ENCODE measurements around the gene IFFO2. TPM values are rescaled to one million over a fixed set of nuclear protein-coding genes. Genes with fewer than 3 reads are reported as not detected.

Gene IFFO2
- polyA plus RNA-seq, 3 donors from 2014 or later: 1.9 to 3.9 (median 3.2) TPM

DNA sequence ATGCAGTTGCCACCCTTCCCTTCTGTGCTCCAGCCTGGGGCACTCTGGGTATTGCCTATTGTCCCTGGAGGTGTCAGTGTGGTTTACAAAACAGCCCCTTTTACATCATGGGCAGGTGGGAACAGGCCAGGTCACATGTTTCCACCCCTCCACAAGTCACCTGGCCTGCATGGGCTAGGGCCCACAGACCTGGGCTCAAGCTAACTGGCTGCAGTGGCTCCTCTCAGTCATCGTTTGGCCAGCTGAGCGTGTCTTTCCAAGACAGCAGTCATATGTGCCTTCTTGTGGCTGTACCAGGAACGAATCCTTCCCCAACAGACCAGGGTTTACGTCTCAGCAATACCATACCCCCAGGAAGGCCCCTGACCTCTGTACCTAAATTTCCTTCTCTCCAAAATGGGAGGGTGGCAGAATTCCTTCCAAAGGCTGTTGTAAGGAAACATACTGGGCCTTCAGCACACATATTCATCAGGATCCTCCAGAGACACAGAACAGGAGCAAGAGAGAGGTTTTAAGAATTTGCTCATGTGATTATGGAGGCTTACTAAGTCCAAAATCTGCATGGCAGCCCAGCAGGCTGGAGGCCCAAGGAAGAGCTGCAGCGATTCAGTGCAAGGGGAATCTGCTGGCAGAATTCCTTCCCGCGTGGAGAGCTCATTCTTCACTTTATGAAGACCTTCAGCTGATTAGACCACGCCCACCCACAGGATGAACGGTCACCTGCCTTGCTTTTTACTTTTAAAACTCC lies 86.5 kb downstream of the IFFO2 start:
- H3K4me3 Mint-ChIP-seq: no peak overlapping the region
- DNase-seq: no peak
- H3K27me3 Mint-ChIP-seq (ENCODE audit: low read depth in 3 of 3): peaks cover 1 to 2% (median 2%) of the 10 kb centered on the region in 3 donors
- H3K36me3 Mint-ChIP-seq: no peaks in the 10 kb centered on the region
- peak overlapping the region in 1 of 6 donors; percentile 36 for H3K27ac Mint-ChIP-seq
- H3K4me1 Mint-ChIP-seq: no peaks in the 10 kb centered on the region
- H3K9me3 Mint-ChIP-seq: no peaks in the 10 kb centered on the region

- H3K27ac Mint-ChIP-seq: no peak overlapping the region
- no peaks in the 10 kb centered on the region for H3K36me3 Mint-ChIP-seq
- no peak overlapping the region for H3K4me3 Mint-ChIP-seq
- no peak for DNase-seq
- no peaks in the 10 kb centered on the region for H3K9me3 Mint-ChIP-seq
- no peaks in the 10 kb centered on the region for H3K4me1 Mint-ChIP-seq
- H3K27me3 Mint-ChIP-seq (ENCODE audit: low read depth in 3 of 3): peaks cover 2 to 4% (median 3%) of the 10 kb centered on the region in 3 donors
These were observed 87.6 kb downstream of the IFFO2 start for GRCh38 chr1:18868801-18869424.

GRCh38 chr1:18868354-18868753 lies 88.1 kb downstream of the IFFO2 start:
- Mint-ChIP-seq H3K27me3 (ENCODE audit: low read depth in 3 of 3) (peaks cover 2 to 4% (median 3%) of the 10 kb centered on the region in 3 donors), H3K36me3 (no peaks in the 10 kb centered on the region), H3K4me3 (no peak overlapping the region), H3K27ac (no peak overlapping the region), H3K9me3 (no peaks in the 10 kb centered on the region), H3K4me1 (no peaks in the 10 kb centered on the region)
- DNase-seq: no peak

DNA sequence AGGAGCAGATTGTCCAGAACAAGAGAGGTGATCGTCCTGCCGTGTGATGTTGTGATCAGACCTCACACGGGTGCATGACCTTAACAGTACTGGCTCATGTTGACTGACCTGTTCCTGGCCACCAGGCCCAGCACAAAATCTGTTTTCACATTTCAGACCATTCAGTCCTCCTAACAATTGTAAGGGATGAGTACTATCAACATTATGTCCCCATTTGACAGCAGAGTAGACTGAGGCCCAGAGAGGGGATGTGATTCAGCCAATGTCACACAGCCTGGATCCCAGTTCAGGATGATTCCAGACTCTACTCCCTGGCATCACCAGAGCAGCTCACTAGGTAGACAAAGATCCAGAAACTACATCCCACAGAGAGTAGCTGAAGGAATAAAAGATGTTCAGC lies 89.6 kb downstream of the IFFO2 start:
- no peaks in the 10 kb centered on the region for H3K36me3 Mint-ChIP-seq
- no peaks in the 10 kb centered on the region for H3K9me3 Mint-ChIP-seq
- H3K4me1 Mint-ChIP-seq: no peaks in the 10 kb centered on the region
- H3K27me3 Mint-ChIP-seq (ENCODE audit: low read depth in 3 of 3): peaks cover 2 to 7% (median 2%) of the 10 kb centered on the region in 3 donors
- no peak overlapping the region for H3K4me3 Mint-ChIP-seq
- no peak for DNase-seq
- no peak overlapping the region for H3K27ac Mint-ChIP-seq

GRCh38 chr1:18866314-18866713 lies 90.2 kb downstream of the IFFO2 start:
- H3K36me3 Mint-ChIP-seq: no peaks in the 10 kb centered on the region
- H3K27me3 Mint-ChIP-seq (ENCODE audit: low read depth in 3 of 3): peaks cover 2 to 7% (median 2%) of the 10 kb centered on the region in 3 donors
- H3K27ac Mint-ChIP-seq: no peak overlapping the region
- H3K4me1 Mint-ChIP-seq: no peaks in the 10 kb centered on the region
- no peak for DNase-seq
- no peak overlapping the region for H3K4me3 Mint-ChIP-seq
- no peaks in the 10 kb centered on the region for H3K9me3 Mint-ChIP-seq

DNA sequence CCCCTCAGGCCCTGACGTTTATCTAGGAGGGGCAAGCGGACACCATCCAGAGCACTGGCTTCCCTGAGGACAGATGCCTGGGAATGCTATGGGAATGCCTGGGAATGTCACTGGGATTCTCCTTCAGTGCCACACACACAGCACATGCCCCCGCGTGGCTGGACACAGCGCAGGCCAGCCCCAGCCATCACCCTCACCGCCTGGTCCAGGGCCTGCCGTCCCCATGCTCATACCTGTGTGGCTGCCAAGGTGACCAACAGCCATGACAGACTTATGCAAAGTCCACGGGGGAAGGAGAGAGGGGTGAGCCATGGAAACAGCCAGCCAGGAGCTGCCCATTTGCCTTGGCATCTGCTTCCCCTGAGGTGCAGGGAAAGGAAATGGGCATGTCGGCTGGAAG lies 91.3 kb downstream of the IFFO2 start:
- H3K36me3 Mint-ChIP-seq: no peaks in the 10 kb centered on the region
- no peak for DNase-seq
- H3K4me1 Mint-ChIP-seq: no peaks in the 10 kb centered on the region
- H3K27me3 Mint-ChIP-seq (ENCODE audit: low read depth in 3 of 3): peaks cover 2 to 7% (median 2%) of the 10 kb centered on the region in 3 donors
- H3K4me3 Mint-ChIP-seq: no peak overlapping the region
- H3K9me3 Mint-ChIP-seq: no peaks in the 10 kb centered on the region
- no peak overlapping the region for H3K27ac Mint-ChIP-seq

DNA sequence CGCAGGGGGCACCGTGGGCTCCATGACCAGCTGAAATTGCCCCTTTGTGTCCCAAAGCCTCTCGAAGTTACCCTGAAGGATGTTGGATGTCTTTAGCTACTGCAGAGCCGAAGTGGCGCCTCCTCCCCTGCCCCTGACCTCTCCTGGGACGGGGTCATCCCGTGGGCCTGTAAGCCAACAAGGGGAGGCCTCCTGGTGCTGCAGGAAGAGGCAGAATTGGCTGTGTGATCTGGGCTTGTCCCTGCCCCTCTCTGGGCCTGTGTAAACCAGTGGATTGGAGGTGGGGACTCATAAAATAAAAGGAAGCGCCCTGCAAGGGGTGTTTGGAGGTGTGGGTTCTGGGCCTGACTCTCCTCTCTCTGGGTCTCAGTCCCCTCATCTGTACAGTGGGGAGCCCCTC lies 94.9 kb downstream of the IFFO2 start:
- Mint-ChIP-seq H3K9me3 (no peaks in the 10 kb centered on the region), H3K36me3 (no peaks in the 10 kb centered on the region), H3K4me3 (no peak overlapping the region), H3K27ac (no peak overlapping the region), H3K4me1 (no peaks in the 10 kb centered on the region), H3K27me3 (ENCODE audit: low read depth in 3 of 3) (peaks cover 0 to 5% (median 2%) of the 10 kb centered on the region in 3 donors)
- DNase-seq: no peak

GRCh38 chr1:18861082-18861481 lies 95.4 kb downstream of the IFFO2 start:
- H3K27me3 Mint-ChIP-seq (ENCODE audit: low read depth in 3 of 3): peaks cover under 1 to 6% (median 2%) of the 10 kb centered on the region in 3 donors
- H3K36me3 Mint-ChIP-seq: no peaks in the 10 kb centered on the region
- no peaks in the 10 kb centered on the region for H3K9me3 Mint-ChIP-seq
- no peak overlapping the region for H3K4me3 Mint-ChIP-seq
- DNase-seq: no peak
- no peaks in the 10 kb centered on the region for H3K4me1 Mint-ChIP-seq
- no peak overlapping the region for H3K27ac Mint-ChIP-seq

DNA sequence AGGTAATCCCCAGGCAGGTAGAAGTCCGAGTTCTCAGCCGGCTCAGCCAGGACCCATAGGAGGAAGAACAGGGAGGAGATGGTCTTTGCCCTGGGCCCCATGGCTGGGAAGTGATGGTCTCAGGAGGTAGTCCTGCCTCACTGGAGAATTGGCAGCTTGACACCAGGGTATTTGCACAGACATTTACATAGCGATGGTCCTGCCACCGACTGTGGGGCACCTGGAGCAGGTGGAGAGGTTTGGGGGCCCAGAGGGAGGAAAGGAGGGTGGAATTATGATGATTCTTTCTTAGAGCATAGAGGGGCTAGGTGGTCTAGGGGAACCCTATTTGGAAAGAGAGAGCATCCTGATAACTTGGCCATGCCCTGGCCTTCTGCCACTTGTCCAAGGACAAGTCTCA lies 96.9 kb downstream of the IFFO2 start, which contains the start of gene TAS1R2:
Gene TAS1R2 (minus strand): TSS at position 101 of the 400 bp plus-strand sequence. CDS start 0 bp downstream, at position 101.
- H3K27ac Mint-ChIP-seq: no peak within 1 kb of the TSS
- H3K27me3 Mint-ChIP-seq (ENCODE audit: low read depth in 3 of 3): peaks cover 2 to 8% (median 3%) of the 10 kb centered on the region in 3 donors
- no peaks in the 10 kb centered on the region for H3K9me3 Mint-ChIP-seq
- no peaks in the 10 kb centered on the region for H3K4me1 Mint-ChIP-seq
- no peaks in the 10 kb centered on the region for H3K36me3 Mint-ChIP-seq
- H3K4me3 Mint-ChIP-seq: no peak within 1 kb of the TSS
- no peak for DNase-seq

- H3K27me3 Mint-ChIP-seq (ENCODE audit: low read depth in 3 of 3): peaks cover 2 to 8% (median 3%) of the 10 kb centered on the region in 3 donors
These were observed 98.3 kb downstream of the IFFO2 start for GRCh38 chr1:18858070-18858688.

DNA sequence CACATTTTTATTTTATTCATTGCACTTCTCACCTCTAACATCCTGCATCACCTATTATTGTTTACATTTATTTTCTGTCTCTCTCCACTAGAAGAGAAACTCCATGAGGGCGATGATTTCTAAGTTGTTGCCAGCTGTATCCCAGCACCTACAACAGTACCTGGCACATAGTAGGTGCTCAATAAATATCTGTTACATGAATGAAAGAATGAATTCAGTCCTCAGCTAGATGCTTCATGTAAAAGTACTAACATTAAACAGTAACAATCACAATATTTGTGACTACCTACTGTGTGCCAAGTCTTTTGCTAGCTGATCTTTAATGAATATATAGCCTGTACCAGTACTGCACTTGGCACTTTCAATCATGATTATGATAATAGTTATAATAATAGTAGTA lies 100.0 kb downstream of the IFFO2 start:
- Mint-ChIP-seq H3K4me1 (no peaks in the 10 kb centered on the region), H3K27ac (no peak overlapping the region), H3K4me3 (no peak overlapping the region), H3K36me3 (no peaks in the 10 kb centered on the region), H3K9me3 (no peaks in the 10 kb centered on the region), H3K27me3 (ENCODE audit: low read depth in 3 of 3) (peaks cover 2 to 6% (median 3%) of the 10 kb centered on the region in 3 donors)
- DNase-seq: no peak

More at GRCh38 chr1:18858070-18858688, 98.3 kb downstream of the IFFO2 start:
- Mint-ChIP-seq H3K36me3 (no peaks in the 10 kb centered on the region), H3K4me3 (no peak overlapping the region), H3K27ac (no peak overlapping the region), H3K9me3 (no peaks in the 10 kb centered on the region), H3K4me1 (no peaks in the 10 kb centered on the region)
- DNase-seq: peak in 2 of 3 donors; percentile 30 to 37

DNA sequence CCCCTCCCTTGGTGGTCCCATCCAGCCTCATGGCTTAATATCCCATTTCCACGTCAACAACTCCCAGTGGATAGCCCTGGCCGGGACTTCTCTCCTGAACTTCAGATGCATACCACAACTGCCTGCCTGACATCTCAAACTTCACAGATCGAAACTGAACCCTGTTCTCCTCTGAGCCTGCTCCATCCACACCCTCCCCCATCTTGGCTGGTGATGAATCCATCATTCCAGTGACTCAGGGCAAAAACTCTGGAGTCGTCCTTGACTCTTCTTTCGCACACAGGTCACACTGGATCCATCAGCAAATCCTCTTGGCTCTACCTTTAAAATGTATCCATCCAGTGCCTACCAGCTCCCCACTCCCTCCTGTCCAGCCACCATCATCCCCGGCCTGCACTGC lies 100.9 kb downstream of the IFFO2 start:
- no peaks in the 10 kb centered on the region for H3K9me3 Mint-ChIP-seq
- no peaks in the 10 kb centered on the region for H3K4me1 Mint-ChIP-seq
- no peaks in the 10 kb centered on the region for H3K36me3 Mint-ChIP-seq
- no peak overlapping the region for H3K27ac Mint-ChIP-seq
- DNase-seq: no peak
- no peak overlapping the region for H3K4me3 Mint-ChIP-seq
- H3K27me3 Mint-ChIP-seq (ENCODE audit: low read depth in 3 of 3): peaks cover 2 to 6% (median 3%) of the 10 kb centered on the region in 3 donors

DNA sequence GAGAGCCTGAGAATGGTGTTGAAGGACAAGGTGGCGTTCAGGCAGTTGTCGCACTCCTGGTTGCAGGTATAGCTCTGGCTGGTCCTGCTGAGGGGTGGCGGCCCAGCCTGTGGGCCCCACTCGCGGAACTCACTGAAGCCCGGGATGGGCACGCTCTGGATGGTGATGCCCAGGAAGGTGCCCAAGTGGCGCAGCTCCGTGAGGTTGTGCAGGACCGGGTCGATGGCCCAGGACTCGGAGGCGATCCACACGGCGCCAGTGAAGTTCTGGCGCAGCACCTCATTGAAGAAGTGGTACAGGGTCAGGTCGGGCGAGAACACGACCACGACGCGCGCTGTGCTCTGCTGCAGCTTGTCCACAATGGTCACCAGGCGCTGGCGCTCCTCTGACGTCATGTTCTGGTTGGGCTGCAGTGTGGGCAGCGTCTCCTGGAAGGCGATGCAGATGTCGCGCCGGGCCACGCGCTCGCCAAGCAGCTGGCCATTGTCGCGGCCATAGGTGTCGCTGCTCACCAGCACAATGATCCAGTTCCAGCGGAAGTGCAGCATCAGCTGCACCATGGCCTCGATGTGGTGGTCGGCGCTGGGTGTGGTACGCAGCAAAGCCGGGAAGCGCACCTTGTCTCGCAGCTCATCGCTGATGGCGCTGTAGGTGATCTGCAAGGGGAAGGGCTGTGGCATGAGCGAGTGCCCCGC lies 102.0 kb downstream of the IFFO2 start:
- no peaks in the 10 kb centered on the region for H3K9me3 Mint-ChIP-seq
- no peaks in the 10 kb centered on the region for H3K4me1 Mint-ChIP-seq
- H3K36me3 Mint-ChIP-seq: no peaks in the 10 kb centered on the region
- no peak overlapping the region for H3K27ac Mint-ChIP-seq
- no peak overlapping the region for H3K4me3 Mint-ChIP-seq
- DNase-seq: no peak
- peaks cover 2 to 6% (median 3%) of the 10 kb centered on the region in 3 donors for H3K27me3 Mint-ChIP-seq (ENCODE audit: low read depth in 3 of 3)

Data from immature natural killer cell (primary cell).